Peyer's patch (tissue), 4 donors: ENCODE measurements around the gene RPL19.

Source experiments
- POLR2A ChIP-seq, 2 donors: fragments of 450-650 bp; IDR thresholded peaks; one replicate each; pipeline ENCODE4 v1.5.1; 2017; ENCODE audit warnings: antibody characterized with exemption in 2 of 2, mild to moderate bottlenecking in 2 of 2, moderate library complexity in 2 of 2
- TF ChIP-seq, protein P1 (sequence below), 6 experiments: fragments of 450-650 bp in 4 of 6; fragments of 200-600 bp in 2 of 6; sonication (generic) in 1 of 6; IDR thresholded peaks; one replicate each; pipeline ENCODE4 v1.5.1; 2017 to 2019; ENCODE audit warnings: antibody characterized with exemption in 6 of 6, mild to moderate bottlenecking in 3 of 6, moderate library complexity in 1 of 6

DNA sequence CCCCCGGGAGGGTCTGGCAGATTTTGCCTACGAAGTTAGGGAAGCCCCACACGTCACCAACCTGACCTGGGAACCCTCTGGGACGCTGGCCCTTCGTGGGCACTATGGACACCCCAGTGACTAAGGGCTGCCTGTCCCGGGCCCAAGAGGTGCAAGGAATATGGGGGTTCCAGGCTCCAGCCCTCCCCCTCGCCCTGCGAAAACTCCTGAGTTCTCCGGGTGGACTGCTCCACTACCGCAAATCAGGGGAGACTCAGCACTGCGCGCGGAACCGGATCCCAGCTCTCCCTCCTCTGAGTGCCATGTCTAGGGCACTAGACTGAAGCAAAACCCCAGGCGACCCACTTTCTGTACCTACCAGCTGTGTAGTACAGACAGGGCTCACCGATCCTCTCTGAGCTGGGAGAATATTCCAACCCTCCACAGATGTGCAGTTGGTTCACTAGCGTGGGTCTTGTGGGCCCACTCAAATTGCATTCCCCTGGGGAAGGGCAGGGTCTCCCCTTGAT, 34.2 kb upstream of the RPL19 start, which contains the start of gene ARL5C:
- TF ChIP-seq, protein P1, sequence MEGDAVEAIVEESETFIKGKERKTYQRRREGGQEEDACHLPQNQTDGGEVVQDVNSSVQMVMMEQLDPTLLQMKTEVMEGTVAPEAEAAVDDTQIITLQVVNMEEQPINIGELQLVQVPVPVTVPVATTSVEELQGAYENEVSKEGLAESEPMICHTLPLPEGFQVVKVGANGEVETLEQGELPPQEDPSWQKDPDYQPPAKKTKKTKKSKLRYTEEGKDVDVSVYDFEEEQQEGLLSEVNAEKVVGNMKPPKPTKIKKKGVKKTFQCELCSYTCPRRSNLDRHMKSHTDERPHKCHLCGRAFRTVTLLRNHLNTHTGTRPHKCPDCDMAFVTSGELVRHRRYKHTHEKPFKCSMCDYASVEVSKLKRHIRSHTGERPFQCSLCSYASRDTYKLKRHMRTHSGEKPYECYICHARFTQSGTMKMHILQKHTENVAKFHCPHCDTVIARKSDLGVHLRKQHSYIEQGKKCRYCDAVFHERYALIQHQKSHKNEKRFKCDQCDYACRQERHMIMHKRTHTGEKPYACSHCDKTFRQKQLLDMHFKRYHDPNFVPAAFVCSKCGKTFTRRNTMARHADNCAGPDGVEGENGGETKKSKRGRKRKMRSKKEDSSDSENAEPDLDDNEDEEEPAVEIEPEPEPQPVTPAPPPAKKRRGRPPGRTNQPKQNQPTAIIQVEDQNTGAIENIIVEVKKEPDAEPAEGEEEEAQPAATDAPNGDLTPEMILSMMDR (IDR thresholded peaks at IDR 0.05): no peak
- TF ChIP-seq POLR2A (IDR thresholded peaks at IDR 0.05): no peak
